22Rv1 (cell line): ENCODE measurements around the gene FLAD1.

Source experiments
- ZFX ChIP-seq: fragments of 450-650 bp; IDR thresholded peaks from 2 replicates; pipeline ENCODE4 v1.6.1; 2017; ENCODE audit warnings: antibody characterized with exemption, borderline replicate concordance
- TF ChIP-seq, protein P1 (sequence below): fragments of 450-650 bp; IDR thresholded peaks from 2 replicates; pipeline ENCODE4 v1.5.1; 2017; ENCODE audit warnings: mild to moderate bottlenecking

DNA sequence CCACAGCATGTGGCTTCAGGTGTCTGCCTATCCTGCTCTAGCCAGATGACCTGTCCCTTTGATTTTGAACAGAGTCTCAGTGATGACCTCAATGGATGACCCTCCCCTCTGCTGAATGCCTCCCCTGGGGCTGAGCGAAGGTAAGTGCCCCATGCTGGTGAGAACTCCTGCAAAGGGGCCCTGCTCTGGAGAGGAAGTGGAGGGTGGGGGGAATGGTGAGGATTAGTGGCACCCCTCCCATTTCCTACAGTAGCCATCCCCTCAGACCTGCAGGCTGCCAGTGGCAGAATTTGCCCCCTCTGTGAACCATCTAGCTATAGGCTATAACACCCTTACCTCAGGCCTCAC, 43.0 kb upstream of the FLAD1 start:
- TF ChIP-seq, protein P1, sequence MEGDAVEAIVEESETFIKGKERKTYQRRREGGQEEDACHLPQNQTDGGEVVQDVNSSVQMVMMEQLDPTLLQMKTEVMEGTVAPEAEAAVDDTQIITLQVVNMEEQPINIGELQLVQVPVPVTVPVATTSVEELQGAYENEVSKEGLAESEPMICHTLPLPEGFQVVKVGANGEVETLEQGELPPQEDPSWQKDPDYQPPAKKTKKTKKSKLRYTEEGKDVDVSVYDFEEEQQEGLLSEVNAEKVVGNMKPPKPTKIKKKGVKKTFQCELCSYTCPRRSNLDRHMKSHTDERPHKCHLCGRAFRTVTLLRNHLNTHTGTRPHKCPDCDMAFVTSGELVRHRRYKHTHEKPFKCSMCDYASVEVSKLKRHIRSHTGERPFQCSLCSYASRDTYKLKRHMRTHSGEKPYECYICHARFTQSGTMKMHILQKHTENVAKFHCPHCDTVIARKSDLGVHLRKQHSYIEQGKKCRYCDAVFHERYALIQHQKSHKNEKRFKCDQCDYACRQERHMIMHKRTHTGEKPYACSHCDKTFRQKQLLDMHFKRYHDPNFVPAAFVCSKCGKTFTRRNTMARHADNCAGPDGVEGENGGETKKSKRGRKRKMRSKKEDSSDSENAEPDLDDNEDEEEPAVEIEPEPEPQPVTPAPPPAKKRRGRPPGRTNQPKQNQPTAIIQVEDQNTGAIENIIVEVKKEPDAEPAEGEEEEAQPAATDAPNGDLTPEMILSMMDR = no peak
- no peak for TF ChIP-seq ZFX
